GM08714 (cell line): Measurements from ENCODE around the gene IZUMO4.

Source experiments
- H3K4me3 ChIP-seq: fragments of 200-500 bp; sonication (Bioruptor generic); 2 replicates; pipeline ENCODE4 v1.5.1; 2014; ENCODE audit warnings: mild to moderate bottlenecking, low read length, inconsistent platforms
- ZNF274 ChIP-seq: IDR thresholded peaks from 2 replicates; pipeline ENCODE4 v1.6.1; 2012; ENCODE audit warnings: mild to moderate bottlenecking, low read depth, low read length

Gene IZUMO4

GRCh38 chr19:2054763-2055162 is 42.0 kb upstream of the IZUMO4 start:
- no peak overlapping the region for H3K4me3 ChIP-seq

GRCh38 chr19:2055931-2056836 is 40.5 kb upstream of the IZUMO4 start:
- H3K4me3 ChIP-seq: no peak overlapping the region; the same call in 1 of the 2 replicates

More at GRCh38 chr19:2054763-2055162, 42.0 kb upstream of the IZUMO4 start:
- TF ChIP-seq ZNF274: no peak

DNA sequence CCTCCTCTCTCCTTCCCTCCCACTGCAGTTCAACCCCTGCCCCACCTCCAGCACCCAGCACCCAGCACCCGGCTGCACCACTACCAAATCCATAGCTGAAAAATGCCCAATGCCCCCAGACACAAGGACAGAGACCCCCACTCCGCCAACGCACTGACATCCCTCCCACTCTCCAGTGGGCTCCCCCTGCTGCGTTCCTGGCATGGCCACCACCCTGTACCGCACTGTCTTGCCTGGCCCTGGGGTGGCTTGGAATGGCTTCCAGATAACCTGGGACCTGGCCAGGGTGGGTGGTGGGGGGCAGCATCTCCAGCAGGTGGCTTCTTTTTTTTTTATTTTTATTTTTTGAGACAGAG is 39.9 kb upstream of the IZUMO4 start:
- no peak overlapping the region for H3K4me3 ChIP-seq
- no peak for TF ChIP-seq ZNF274

More at GRCh38 chr19:2055931-2056836, 40.5 kb upstream of the IZUMO4 start:
- no peak for TF ChIP-seq ZNF274

GRCh38 chr19:2057484-2058469 is 38.9 kb upstream of the IZUMO4 start:
- TF ChIP-seq ZNF274: no peak
- H3K4me3 ChIP-seq: no peak overlapping the region

- H3K4me3 ChIP-seq: no peak overlapping the region
- no peak for TF ChIP-seq ZNF274
Observed at GRCh38 chr19:2058570-2059421, 37.9 kb upstream of the IZUMO4 start.

- no peak for TF ChIP-seq ZNF274
- H3K4me3 ChIP-seq: no peak overlapping the region; the same call in 1 of the 2 replicates
Observed at GRCh38 chr19:2059422-2060201, 37.1 kb upstream of the IZUMO4 start.

GRCh38 chr19:2060884-2061494 is 35.7 kb upstream of the IZUMO4 start:
- TF ChIP-seq ZNF274: no peak
- peak overlapping the region; percentile 79 for H3K4me3 ChIP-seq

- TF ChIP-seq ZNF274: no peak
- H3K4me3 ChIP-seq: peak overlapping the region; percentile 79; the same call in 1 of the 2 replicates
Observed at GRCh38 chr19:2061495-2062388, 35.0 kb upstream of the IZUMO4 start.

- H3K4me3 ChIP-seq: peak overlapping the region; percentile 56; the same call in 1 of the 2 replicates
Observed at GRCh38 chr19:2062389-2062729, 34.4 kb upstream of the IZUMO4 start.

DNA sequence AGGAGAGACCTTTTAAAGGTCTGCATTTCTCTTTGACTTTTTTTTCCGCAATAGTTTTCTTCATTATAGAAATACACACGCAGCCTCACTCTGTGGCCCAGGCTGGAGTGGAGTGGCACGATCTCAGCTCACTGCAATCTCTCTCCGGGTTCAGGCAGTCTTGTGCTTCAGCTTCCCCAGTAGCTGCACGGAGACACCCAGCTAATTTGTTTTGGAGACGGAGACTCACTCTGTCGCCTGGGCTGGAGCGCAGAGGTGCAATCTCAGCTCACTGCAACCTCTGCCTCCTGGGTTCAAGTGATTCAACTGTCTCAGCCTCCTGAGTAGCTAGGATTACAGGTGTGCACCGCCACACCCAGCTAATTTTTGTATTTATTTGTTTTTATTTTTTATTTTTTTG is 33.9 kb upstream of the IZUMO4 start:
- no peak for TF ChIP-seq ZNF274
- no peak overlapping the region for H3K4me3 ChIP-seq

More at GRCh38 chr19:2062389-2062729, 34.4 kb upstream of the IZUMO4 start:
- TF ChIP-seq ZNF274: no peak

DNA sequence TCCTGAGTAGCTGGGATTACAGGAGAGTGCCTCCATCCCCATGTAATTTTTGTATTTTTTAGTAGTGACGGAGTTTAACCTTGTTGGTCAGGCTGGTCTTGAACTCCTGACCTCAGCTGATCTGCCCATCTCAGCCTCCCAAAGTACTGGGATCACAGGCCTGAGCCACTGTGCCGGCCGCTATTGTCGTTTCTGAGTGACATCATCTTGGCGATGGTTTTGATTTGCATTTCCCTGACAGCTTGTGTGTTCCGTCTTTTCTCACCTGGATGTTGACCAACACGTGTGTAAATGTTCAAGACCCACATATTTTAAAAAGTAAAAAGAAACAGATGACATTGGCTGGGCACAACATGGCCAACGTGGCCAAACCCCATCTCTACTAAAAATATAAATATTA is 32.9 kb upstream of the IZUMO4 start:
- no peak for TF ChIP-seq ZNF274
- no peak overlapping the region for H3K4me3 ChIP-seq
